ENCODE results near the gene SLC20A1. TPM values are rescaled to one million over a fixed set of nuclear protein-coding genes. Genes with fewer than 3 reads are reported as not detected.

Gene SLC20A1
- total and polyA plus RNA-seq, 4 donors, result 26.2 to 51.4 (median 38.6) TPM

DNA sequence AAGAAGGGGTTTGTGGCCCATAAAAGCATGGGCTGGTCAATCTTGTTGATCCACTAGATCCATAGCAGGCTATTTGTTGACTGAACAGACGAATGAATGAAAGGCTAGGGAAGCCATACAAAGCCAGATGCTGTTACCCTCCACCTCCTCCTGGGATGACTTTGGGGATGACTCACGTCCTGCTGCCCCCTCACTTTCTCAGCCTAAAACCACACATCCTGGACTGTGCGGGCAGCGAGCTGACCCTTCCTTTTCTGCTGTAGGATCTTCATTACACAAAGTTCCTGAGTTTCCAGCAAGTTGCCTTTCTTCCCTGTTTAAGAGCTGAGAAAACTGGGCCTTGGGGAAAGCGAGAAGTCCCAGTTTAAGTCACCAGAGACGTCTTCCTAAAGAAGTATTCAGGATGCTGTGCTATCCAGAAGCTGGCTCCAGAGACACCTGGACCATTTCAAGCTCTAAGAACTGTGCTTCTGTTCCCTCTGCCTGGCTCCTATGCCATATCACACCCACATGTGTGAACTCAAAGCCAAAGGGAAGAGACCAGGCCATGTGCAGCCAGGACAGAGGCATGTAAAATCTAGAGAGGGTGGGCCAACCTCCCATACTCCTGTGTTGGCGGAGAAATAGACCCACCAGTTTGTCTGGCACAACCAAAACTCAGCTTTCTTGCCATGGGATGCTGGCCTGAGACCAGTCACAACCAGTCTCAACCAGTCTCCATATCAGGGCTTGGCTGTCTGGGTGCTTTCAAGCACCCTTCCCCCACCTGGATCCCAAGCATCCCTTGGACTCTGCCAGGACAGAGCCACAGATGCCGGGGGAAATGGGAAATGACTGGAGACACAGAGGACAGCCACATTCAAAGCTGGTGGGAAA is 4.7 kb upstream of the SLC20A1 start:
- peak overlapping the region in 1 of 2 donors; percentile 36 for H3K27ac ChIP-seq (ENCODE audit: low read depth in 1 of 2, low read length in 1 of 2)
- WGBS, 2 donors, result 64 to 72% methylated on average over 8 of the region's 8 CpGs
- no peak overlapping the region for H3K4me3 ChIP-seq
- TF ChIP-seq, protein P1, sequence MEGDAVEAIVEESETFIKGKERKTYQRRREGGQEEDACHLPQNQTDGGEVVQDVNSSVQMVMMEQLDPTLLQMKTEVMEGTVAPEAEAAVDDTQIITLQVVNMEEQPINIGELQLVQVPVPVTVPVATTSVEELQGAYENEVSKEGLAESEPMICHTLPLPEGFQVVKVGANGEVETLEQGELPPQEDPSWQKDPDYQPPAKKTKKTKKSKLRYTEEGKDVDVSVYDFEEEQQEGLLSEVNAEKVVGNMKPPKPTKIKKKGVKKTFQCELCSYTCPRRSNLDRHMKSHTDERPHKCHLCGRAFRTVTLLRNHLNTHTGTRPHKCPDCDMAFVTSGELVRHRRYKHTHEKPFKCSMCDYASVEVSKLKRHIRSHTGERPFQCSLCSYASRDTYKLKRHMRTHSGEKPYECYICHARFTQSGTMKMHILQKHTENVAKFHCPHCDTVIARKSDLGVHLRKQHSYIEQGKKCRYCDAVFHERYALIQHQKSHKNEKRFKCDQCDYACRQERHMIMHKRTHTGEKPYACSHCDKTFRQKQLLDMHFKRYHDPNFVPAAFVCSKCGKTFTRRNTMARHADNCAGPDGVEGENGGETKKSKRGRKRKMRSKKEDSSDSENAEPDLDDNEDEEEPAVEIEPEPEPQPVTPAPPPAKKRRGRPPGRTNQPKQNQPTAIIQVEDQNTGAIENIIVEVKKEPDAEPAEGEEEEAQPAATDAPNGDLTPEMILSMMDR (IDR thresholded peaks at IDR 0.05; ENCODE audit: control extremely low read depth, extremely low read depth), result no peak
- no peak for DNase-seq
- no peaks in the 10 kb centered on the region for H3K36me3 ChIP-seq (ENCODE audit: control insufficient read depth in 4 of 4, insufficient read depth in 4 of 4, low read length in 4 of 4)
- H3K27me3 ChIP-seq (ENCODE audit: control insufficient read depth in 3 of 3, insufficient read depth in 3 of 3, low read length in 2 of 3), result no peaks in the 10 kb centered on the region
- no peak for ATAC-seq (ENCODE audit: insufficient read depth, low FRiP score)
- no peaks in the 10 kb centered on the region for H3K9me3 ChIP-seq (ENCODE audit: control insufficient read depth in 4 of 4, insufficient read depth in 3 of 4, low read length in 3 of 4)
- H3K4me1 ChIP-seq (ENCODE audit: control insufficient read depth in 5 of 5, insufficient read depth in 5 of 5, low read length in 5 of 5), result peaks cover 0 to 8% (median 4%) of the 10 kb centered on the region in 5 donors
- no peak overlapping the region for H3K9ac ChIP-seq (ENCODE audit: insufficient read depth in 1 of 2, low read length in 2 of 2)

DNA sequence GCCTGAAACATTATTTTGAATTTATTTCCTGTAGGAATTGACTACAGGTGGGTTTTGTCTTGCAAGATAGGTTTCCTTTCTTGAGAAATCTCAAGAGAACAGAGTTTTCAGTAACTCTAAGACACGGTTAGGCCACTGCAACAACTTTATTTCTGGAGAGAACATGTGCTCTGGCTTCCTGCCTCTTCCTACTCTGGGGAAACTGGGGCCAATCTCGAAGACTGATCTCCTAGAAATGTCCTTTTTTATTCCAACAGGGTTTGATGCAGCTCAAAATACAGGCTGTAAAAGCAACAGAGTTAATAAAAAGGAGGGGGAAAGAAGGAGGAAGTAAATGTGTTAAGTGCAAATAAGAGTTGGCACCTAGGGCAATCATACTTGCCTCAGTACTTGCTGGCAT is 4.0 kb upstream of the SLC20A1 start:
- H3K27me3 ChIP-seq (ENCODE audit: control insufficient read depth in 3 of 3, insufficient read depth in 3 of 3, low read length in 2 of 3), result no peaks in the 10 kb centered on the region
- H3K36me3 ChIP-seq (ENCODE audit: control insufficient read depth in 4 of 4, insufficient read depth in 4 of 4, low read length in 4 of 4), result peaks cover 0 to under 1% (median 0%) of the 10 kb centered on the region in 4 donors
- no peak for ATAC-seq (ENCODE audit: insufficient read depth, low FRiP score)
- H3K9me3 ChIP-seq (ENCODE audit: control insufficient read depth in 4 of 4, insufficient read depth in 3 of 4, low read length in 3 of 4), result no peaks in the 10 kb centered on the region
- H3K4me3 ChIP-seq, result no peak overlapping the region
- no peak overlapping the region for H3K9ac ChIP-seq (ENCODE audit: insufficient read depth in 1 of 2, low read length in 2 of 2)
- TF ChIP-seq, protein P1 (IDR thresholded peaks at IDR 0.05; ENCODE audit: control extremely low read depth, extremely low read depth), result no peak
- DNase-seq, result no peak
- WGBS, 2 donors, result 4 to 41% methylated on average over 2 of the region's 2 CpGs
- H3K27ac ChIP-seq (ENCODE audit: low read depth in 1 of 2, low read length in 1 of 2), result no peak overlapping the region
- H3K4me1 ChIP-seq (ENCODE audit: control insufficient read depth in 5 of 5, insufficient read depth in 5 of 5, low read length in 5 of 5), result peaks cover 0 to 9% (median 4%) of the 10 kb centered on the region in 5 donors

DNA sequence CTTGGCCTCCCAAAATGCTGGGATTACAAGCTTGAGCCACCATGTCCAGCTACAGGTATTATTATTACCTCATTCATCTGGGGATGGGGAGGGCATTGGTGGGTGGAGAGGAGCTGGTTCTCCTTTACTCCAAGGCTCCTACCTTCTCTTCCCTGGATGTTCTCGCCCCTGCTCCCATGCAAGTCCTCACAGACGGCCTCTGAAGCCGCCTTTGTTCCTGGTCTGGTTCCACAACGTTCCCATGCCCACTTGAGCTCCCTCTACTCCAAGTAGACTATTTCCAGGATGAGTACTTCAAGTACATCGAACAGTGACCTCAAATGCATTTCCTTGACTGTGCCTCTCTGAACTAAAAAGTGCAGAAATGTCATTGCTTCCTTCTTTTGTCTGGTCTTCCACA is 3.2 kb upstream of the SLC20A1 start:
- Histone ChIP-seq H3K9me3 (ENCODE audit: control insufficient read depth in 4 of 4, insufficient read depth in 3 of 4, low read length in 3 of 4) (no peaks in the 10 kb centered on the region), H3K4me3 (no peak overlapping the region), H3K27me3 (ENCODE audit: control insufficient read depth in 3 of 3, insufficient read depth in 3 of 3, low read length in 2 of 3) (no peaks in the 10 kb centered on the region), H3K9ac (ENCODE audit: insufficient read depth in 1 of 2, low read length in 2 of 2) (no peak overlapping the region), H3K36me3 (ENCODE audit: control insufficient read depth in 4 of 4, insufficient read depth in 4 of 4, low read length in 4 of 4) (peaks cover 0 to 4% (median 2%) of the 10 kb centered on the region in 4 donors), H3K4me1 (ENCODE audit: control insufficient read depth in 5 of 5, insufficient read depth in 5 of 5, low read length in 5 of 5) (peaks cover 2 to 16% (median 4%) of the 10 kb centered on the region in 5 donors), H3K27ac (ENCODE audit: low read depth in 1 of 2, low read length in 1 of 2) (no peak overlapping the region)
- DNase-seq (no peak), ATAC-seq (ENCODE audit: insufficient read depth, low FRiP score) (no peak)
- TF ChIP-seq, protein P1 (IDR thresholded peaks at IDR 0.05; ENCODE audit: control extremely low read depth, extremely low read depth), result no peak
- WGBS, 2 donors, result 65 to 89% methylated on average over 5 of the region's 5 CpGs
